ENCODE results near the gene THAP11. TPM values are rescaled to one million over a fixed set of nuclear protein-coding genes. Genes with fewer than 3 reads are reported as not detected.

Gene THAP11
- 37.2 and 42.9 TPM in 2 replicates for total RNA-seq (2014; rRNA removed; shearing (Covaris generic); ENCODE audit: low replicate concordance)

- Histone ChIP-seq H3K4me3 (peak within 1 kb of the TSS; percentile 96), H3K27me3 (no peaks in the 10 kb centered on the region), H3K9me3 (no peaks in the 10 kb centered on the region), H3K36me3 (peaks cover 5% of the 10 kb centered on the region)
- peak; percentile 83 for DNase-seq
Observed at GRCh38 chr16:67841816-67842508, at the start of gene THAP11. THAP11 (plus strand) TSS chr16:67842320; CDS start chr16:67842555, 235 bp downstream.

- no peaks in the 10 kb centered on the region for H3K36me3 ChIP-seq
Observed at GRCh38 chr16:67796099-67796718, 45.9 kb upstream of the THAP11 start.

DNA sequence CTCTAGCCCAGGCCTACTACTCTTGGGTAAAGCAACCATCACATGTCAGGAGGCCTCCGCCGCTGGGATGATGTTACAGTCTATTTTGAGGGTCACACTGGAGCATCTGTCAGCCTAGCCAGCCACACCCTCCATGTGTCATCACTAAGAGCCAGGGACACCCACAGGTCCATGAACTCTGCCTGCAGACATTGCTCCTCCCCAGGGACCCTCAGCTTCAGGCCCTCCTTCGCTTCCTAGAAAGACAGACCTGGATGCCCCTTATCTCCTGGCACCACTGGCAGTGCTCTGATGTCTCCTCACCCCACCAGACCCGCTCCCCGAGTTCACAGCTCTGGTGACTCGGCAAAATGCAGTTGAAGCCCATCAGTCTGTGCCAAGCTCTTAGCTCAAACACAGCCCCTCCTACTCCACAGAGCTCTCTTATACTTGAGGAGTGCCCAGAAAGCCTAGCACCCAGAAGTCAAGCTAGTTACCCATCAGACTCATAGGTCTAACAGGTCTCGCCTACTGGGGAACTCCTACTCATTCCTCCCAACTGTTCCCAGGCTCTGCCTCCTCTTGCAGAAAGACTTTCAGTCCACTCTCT lies 41.7 kb upstream of the THAP11 start:
- DNase-seq, result no peak
- H3K9me3 ChIP-seq, result no peaks in the 10 kb centered on the region
- H3K36me3 ChIP-seq, result no peaks in the 10 kb centered on the region; the same call in 1 of the 2 replicates

More at GRCh38 chr16:67796099-67796718, 45.9 kb upstream of the THAP11 start:
- no peak for DNase-seq
- Histone ChIP-seq H3K4me3 (no peak overlapping the region), H3K27me3 (no peaks in the 10 kb centered on the region), H3K9me3 (no peaks in the 10 kb centered on the region)

DNA sequence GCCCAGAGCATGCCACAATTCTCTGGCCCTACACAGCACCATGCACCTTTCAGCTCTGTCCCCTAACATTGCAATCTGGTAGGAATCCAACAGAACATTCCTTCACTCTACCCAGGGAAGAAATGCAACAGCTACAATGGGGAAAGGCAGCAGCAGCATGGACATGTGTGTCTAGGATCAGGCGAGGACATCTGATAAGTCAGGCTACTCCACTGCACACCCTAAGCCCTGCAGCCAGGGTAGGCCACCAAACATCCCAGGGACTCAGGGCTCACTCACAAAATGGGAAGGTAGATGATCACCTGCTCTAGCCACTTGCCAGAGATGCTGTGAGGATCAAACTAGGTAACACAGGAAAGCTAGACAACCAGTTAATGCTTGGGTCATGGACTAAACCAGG lies 40.9 kb upstream of the THAP11 start:
- H3K36me3 ChIP-seq, result no peaks in the 10 kb centered on the region; the same call in 1 of the 2 replicates
- no peak overlapping the region for H3K4me3 ChIP-seq
- no peaks in the 10 kb centered on the region for H3K9me3 ChIP-seq
- DNase-seq, result no peak
- H3K27me3 ChIP-seq, result no peaks in the 10 kb centered on the region

More for the DNA sequence above, 41.7 kb upstream of the THAP11 start:
- H3K27me3 ChIP-seq, result no peaks in the 10 kb centered on the region
- no peak overlapping the region for H3K4me3 ChIP-seq

GRCh38 chr16:67801883-67802282 lies 40.2 kb upstream of the THAP11 start:
- Histone ChIP-seq H3K36me3 (no peaks in the 10 kb centered on the region; the same call in 1 of the 2 replicates), H3K27me3 (no peaks in the 10 kb centered on the region), H3K9me3 (no peaks in the 10 kb centered on the region), H3K4me3 (no peak overlapping the region)
- DNase-seq, result no peak

- H3K27me3 ChIP-seq, result no peaks in the 10 kb centered on the region
- no peak overlapping the region for H3K4me3 ChIP-seq
- no peaks in the 10 kb centered on the region; the same call in 1 of the 2 replicates for H3K36me3 ChIP-seq
- H3K9me3 ChIP-seq, result no peaks in the 10 kb centered on the region
- DNase-seq, result no peak
Observed at GRCh38 chr16:67803894-67804293, 38.2 kb upstream of the THAP11 start.

GRCh38 chr16:67804853-67805542 lies 37.1 kb upstream of the THAP11 start:
- H3K36me3 ChIP-seq, result no peaks in the 10 kb centered on the region; the same call in 1 of the 2 replicates
- no peaks in the 10 kb centered on the region for H3K27me3 ChIP-seq
- no peaks in the 10 kb centered on the region for H3K9me3 ChIP-seq
- no peak for DNase-seq
- H3K4me3 ChIP-seq, result peak overlapping the region; percentile 87

DNA sequence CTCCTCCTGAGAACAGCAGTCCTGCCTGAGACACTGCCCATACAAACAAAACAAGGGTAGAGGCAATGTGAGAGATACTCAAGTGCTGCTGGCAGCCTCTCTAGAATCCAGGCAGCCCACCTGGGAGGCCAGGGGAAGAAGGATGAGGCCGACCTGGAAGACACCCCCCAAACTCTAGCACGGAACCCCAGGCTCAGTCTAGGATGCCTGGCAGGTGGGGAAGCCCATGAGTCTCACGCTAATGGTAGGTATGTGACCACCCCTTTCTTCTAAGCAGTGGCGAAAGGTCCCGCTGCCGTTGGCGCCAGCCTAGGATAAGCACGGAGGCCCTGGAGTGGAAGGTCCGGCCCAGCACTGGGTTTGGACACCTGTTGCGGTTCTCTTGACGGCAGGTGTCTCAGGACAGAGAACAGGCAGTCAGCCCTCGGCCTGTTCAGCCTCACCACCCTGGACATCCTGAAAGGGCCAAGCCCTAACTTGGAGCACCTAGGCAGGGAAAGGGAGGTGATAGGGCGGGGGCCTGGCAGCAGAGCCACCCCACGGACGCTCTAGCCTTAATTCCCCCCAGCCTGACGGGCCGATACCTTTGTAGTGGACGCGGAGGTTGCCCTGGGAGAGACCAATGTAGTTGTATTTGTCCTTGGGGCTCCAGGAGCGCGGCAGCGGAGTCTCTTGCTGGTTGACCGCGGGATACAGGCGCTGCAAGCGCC lies 36.2 kb upstream of the THAP11 start:
- DNase-seq, result no peak

DNA sequence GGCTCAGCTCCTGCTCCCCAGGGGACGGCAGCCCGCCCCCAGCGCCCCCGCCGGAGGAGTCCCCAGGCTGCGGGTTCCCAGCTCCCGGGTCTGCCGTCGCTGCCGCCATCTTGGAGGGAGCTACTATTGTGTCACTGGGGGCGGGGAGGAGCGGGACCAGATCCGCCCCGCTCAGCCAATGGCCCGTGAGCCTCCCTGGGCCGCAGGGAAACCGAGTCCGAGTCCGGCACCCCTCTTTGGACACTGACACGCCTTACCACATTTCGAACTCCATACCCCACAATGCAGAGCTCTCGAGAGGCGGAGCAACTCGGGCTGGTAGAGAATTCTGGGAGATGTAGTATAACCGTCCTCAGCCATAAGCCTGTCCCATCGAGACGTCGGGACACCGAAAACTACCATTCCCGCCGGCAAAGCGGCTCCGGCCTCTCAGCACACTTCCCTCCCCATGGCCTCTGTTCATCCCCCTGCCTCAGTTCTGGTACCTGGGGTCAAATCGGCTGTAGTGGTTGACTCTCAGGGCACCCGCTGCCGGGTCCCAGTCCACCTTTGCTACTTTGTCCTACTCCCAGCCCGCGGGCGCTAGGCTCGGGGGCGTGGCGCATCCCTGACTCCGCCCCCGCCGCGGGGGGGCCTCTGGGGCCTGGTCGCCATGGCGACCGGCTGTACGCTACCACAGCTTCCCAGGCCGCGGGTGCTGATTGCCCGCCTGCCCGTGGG lies 35.5 kb upstream of the THAP11 start, which contains the start of the genes RANBP10 and TSNAXIP1:
Gene RANBP10, minus strand, starts transcription at position 133 of the 720 bp plus-strand sequence. Its CDS starts 24 bp downstream, at position 109.
Gene TSNAXIP1, plus strand, starts transcription at position 462 of the 720 bp plus-strand sequence. CDS start 261 bp downstream, outside the sequence.
- peak; percentile 95 for DNase-seq
- H3K27me3 ChIP-seq, result no peaks in the 10 kb centered on the region
- H3K36me3 ChIP-seq, result no peaks in the 10 kb centered on the region; the same call in 1 of the 2 replicates
- H3K9me3 ChIP-seq, result no peaks in the 10 kb centered on the region
- H3K4me3 ChIP-seq, result peak within 1 kb of the TSS; percentile 87

More for the DNA sequence above, 36.2 kb upstream of the THAP11 start:
- no peaks in the 10 kb centered on the region for H3K27me3 ChIP-seq
- H3K9me3 ChIP-seq, result no peaks in the 10 kb centered on the region
- H3K36me3 ChIP-seq, result no peaks in the 10 kb centered on the region; the same call in 1 of the 2 replicates
- peak overlapping the region; percentile 87 for H3K4me3 ChIP-seq

GRCh38 chr16:67807148-67807682 lies 34.9 kb upstream of the THAP11 start:
- Histone ChIP-seq H3K4me3 (peak overlapping the region; percentile 87), H3K27me3 (no peaks in the 10 kb centered on the region), H3K36me3 (no peaks in the 10 kb centered on the region; the same call in 1 of the 2 replicates), H3K9me3 (no peaks in the 10 kb centered on the region)
- no peak for DNase-seq

DNA sequence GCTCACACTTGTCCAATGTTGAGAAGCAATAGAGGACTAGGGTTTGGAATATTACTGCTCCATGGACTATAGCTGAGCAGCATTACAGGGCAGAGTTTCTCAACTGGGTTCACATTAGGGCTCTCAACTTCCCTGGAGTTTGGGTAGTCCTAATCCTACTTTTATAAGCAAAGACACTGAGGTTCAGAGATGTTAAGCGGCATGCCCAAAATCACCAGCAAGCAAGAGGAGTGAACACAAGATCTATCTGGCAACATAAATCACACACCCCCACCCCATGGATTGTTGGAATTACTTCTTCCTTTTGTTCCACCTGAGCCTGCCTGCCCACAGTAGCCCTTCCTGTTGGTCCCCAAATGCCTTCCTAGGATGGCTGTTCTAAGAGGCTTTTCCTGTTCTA lies 30.2 kb upstream of the THAP11 start:
- Histone ChIP-seq H3K4me3 (no peak overlapping the region), H3K36me3 (no peaks in the 10 kb centered on the region), H3K27me3 (no peaks in the 10 kb centered on the region), H3K9me3 (no peaks in the 10 kb centered on the region)
- DNase-seq, result no peak

- no peaks in the 10 kb centered on the region for H3K36me3 ChIP-seq
- no peak for DNase-seq
- no peaks in the 10 kb centered on the region for H3K9me3 ChIP-seq
- no peak overlapping the region for H3K4me3 ChIP-seq
- no peaks in the 10 kb centered on the region for H3K27me3 ChIP-seq
Observed at GRCh38 chr16:67814567-67814966, 27.6 kb upstream of the THAP11 start.

DNA sequence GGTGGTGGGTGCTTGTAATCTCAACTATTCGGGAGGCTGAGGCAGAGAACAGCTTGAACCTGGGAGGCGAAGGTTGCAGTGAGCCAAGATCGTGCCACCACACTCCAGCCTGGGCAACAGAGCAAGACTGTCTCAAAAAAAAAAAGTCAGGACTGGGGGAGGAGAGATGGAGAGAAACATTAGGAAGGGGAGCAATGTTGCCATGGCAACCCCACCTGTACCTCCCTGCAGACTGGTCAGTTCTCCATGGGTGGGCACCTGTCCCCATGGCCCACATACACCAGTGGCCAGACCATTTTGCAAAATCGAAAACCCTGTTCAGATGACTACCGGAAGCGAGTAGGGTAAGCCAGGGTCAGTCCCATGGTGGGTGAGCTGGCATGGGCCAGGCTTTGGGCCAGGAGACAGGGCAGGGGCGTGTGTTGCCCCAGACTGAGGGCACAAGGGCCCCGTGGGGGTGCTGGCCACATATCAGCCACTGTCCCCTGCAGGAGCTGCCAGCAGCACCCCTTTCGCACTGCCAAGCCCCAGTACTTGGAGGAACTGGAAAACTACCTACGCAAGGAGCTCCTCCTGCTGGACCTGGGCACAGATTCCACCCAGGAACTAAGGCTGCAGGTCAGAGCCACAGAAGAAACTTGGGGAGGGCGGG lies 21.4 kb upstream of the THAP11 start:
- Histone ChIP-seq H3K27me3 (no peaks in the 10 kb centered on the region), H3K9me3 (no peaks in the 10 kb centered on the region), H3K4me3 (no peak overlapping the region), H3K36me3 (no peaks in the 10 kb centered on the region)
- no peak for DNase-seq

DNA sequence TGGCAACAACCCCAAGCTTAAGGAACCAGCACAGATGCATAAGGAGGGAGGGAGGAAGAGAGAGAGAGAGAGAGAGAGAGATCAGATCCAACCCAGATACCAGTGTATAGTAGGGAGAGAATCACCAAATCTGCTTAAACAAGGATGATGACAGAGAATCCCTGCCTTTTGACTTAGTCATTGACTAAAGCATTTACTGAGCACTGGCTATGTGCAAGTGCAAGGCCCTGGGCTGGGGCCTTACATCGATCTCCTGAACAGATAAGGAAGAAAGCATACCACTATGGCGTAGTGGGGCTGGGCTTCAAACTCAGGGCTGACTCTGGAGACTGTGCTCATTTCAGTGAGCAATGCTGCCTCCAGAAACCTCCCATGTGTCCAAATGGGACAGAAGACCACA lies 19.6 kb upstream of the THAP11 start:
- DNase-seq, result no peak
- no peaks in the 10 kb centered on the region for H3K36me3 ChIP-seq

GRCh38 chr16:67825119-67825518 lies 17.0 kb upstream of the THAP11 start:
- Histone ChIP-seq H3K4me3 (no peak overlapping the region), H3K27me3 (no peaks in the 10 kb centered on the region), H3K9me3 (no peaks in the 10 kb centered on the region), H3K36me3 (no peaks in the 10 kb centered on the region)
- no peak for DNase-seq

More for the DNA sequence above, 19.6 kb upstream of the THAP11 start:
- Histone ChIP-seq H3K27me3 (no peaks in the 10 kb centered on the region), H3K4me3 (no peak overlapping the region), H3K9me3 (no peaks in the 10 kb centered on the region)
